NCI-H2171 treated with DMSO at 0.1 percent for 48 hours (cell line): ENCODE data around the gene TIGAR.

ENCODE experiments used
- DNase-seq: peaks from one replicate; lab custom pipeline; 2025; lab: John Stamatoyannopoulos, UW

Gene TIGAR

GRCh38 chr12:4379405-4379804 lies 58.4 kb downstream of the TIGAR start, which contains the start of gene FGF23:
FGF23 (minus strand) TSS chr12:4379712; CDS start chr12:4379582, 130 bp downstream.
- peak; percentile 34 for DNase-seq

GRCh38 chr12:4380332-4380731 lies 59.3 kb downstream of the TIGAR start:
- no peak for DNase-seq

DNA sequence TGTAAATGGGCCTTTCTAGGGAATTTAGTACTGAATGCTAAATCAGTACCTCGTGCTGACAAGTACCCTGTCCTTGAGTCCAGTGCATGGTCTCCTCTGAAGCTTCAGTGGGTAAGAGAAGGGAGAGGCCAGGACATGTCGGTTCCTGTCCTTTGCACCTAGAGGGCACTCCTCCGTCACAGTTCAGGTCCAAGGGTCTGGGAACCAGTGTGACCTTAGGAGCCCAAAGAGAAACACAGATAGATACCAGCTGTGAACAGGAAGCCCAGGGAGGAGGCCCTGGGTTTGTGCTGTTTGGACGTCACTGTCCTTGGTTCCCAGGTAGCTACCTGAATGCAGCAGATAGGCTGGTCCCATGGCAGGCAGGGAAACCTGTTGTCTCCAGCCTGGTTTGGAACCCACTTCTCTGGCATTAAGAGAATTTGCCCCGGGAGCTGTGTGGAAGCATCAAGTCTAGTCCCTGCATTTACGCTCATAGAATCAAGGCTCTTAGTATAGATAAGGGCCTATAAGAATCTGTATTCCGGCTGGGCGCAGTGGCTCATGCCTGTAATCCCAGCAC lies 62.4 kb downstream of the TIGAR start:
- no peak for DNase-seq

DNA sequence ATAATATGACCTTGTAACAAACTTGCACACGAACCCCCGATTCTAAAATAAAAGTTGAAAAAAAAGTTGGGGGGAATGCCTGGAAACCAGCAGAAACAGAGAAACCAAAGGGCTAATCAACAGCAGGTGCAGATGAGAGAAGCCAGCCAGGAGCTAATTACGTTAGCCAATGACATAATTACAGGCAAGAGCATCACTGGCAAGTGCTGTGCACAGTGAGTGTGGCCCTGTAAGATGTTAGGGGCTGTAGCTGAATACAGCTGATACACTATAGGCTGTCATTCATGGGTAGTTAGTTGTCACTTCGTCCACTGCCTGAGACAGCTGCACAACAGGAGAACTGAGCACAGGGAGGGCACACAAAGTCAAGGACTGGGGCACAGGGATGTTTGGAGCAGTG lies 65.8 kb downstream of the TIGAR start:
- no peak for DNase-seq

DNA sequence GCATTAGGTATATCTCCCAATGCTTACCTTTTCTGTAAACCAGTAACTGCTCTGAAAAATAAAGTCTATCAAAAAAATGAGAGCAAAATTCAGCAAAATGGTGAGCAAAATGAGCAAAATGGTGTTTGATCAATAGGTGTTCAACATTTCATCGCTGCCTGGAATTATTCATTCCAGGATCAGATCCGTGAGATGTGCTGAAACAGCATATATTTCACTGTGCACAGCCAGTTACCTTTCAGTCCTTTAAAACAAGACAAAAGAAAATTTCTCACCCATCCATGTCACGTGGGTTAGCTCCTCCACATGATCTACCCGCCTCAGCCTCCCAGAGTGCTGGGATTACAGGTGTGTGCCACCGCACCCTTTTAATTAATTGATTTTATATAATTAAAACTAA lies 66.6 kb downstream of the TIGAR start:
- no peak for DNase-seq

GRCh38 chr12:4388032-4388431 lies 67.0 kb downstream of the TIGAR start:
- no peak for DNase-seq

- no peak for DNase-seq
These were observed 67.6 kb downstream of the TIGAR start for GRCh38 chr12:4388662-4389061.

DNA sequence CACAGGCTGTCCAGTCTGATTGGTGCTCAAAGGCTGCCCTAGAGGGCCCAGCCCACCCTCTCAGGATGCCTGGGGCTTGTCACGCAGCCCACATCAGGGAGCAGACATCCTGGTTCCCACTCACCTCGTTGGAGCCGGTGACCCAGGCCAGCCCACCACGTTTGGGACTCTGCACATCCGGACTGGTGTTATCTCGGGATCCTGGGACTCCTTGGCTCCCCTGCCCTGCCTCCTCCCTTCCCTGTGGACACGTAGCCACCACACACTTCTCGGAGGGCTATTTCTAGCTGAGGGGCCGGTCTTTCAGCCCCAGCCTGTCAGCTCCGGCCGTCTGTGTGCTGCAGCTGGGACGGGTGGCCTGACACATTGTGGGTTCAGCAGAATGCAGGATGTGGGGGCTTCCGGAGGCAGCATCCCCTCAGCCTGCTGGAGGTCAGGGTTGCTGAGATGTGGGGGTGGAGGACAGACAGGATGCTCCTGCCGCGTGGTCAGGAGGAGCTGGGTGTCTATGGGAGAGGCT lies 71.3 kb downstream of the TIGAR start:
- DNase-seq = no peak

DNA sequence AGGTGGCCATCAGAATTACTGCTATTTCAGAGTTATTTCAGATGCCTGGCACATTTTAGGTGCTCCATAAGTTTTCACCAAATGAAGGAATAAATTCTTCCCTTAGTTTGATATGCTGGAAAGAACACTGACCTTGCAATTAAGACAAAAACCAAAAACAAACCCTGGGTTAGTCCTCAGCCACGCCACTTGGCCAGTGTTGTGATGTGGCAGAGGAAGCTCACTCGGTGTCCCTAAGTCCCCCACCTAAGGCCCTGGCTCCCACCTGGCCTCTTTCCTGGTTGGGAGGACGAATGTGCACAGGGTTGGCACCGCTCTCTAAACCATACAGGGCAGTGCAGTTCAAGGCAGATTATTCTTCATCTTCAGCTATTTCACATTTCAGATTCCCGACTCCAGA lies 72.2 kb downstream of the TIGAR start:
- no peak for DNase-seq

DNA sequence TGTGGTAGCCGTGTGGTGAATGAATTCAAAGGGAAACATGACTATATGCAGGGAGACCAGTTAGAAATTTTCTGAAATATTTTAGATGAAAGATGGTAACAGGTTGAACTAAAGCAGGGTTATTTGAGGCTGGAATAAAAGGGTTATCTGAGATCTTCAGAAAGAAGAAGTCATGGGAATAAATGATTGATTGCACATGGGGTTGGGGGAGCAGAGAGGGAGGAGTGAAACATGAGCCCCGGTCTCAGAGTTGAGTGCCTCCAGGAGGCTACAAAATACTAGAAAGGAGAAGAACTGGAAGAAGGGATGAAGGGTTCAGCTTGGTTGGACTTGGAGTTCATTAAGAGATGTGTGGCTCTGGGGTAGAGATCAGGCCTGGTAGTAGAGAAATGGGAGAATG lies 74.8 kb downstream of the TIGAR start:
- no peak for DNase-seq

DNA sequence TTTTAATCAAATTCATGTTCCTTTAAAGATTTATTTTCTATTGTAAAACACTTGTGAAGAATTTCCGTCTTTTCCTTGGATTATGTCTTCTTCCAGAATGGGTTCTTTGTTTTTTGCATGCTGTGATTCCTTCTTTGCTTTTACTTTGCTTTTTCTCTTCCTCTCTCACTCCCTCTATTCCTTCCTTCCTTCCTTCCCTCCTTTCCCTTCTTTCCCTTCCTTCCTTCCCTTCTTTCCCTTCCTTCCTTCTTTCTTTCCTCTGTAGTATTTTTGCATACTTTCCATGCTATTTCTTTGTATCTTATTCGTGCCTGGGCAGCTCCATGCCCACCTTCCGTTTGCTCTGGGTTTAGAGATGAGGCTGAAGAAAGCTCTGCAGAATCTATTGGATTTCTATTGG lies 80.1 kb downstream of the TIGAR start:
- no peak for DNase-seq

DNA sequence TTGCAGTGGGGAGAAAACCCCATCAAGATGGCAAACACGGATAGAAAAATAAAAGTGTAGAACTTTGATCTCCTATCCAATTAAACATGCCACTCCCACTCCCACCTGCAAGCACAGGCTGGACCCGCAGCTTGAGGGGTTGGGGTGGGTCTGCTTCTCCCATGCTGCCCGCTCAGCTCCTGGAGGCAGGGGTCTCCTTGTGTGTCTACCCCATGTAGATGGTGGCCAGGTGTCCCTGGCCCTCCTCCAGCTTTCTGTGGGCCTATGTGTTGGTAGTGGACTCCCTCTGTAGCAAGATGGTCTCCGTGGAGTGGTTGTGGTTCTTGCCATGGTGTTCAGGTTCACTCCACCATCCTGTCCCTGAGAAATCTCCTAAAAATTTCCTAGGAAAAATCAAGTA lies 82.0 kb downstream of the TIGAR start:
- no peak for DNase-seq
